Measurements from ENCODE around the gene ZNF180. TPM values are rescaled to one million over a fixed set of nuclear protein-coding genes. Genes with fewer than 3 reads are reported as not detected.

ZNF180 gene
- total and polyA plus RNA-seq, 2 donors (not counting 3 experiments of a cell fraction or from before 2014, with no cell fraction given): 2.1 to 8.6 TPM

DNA sequence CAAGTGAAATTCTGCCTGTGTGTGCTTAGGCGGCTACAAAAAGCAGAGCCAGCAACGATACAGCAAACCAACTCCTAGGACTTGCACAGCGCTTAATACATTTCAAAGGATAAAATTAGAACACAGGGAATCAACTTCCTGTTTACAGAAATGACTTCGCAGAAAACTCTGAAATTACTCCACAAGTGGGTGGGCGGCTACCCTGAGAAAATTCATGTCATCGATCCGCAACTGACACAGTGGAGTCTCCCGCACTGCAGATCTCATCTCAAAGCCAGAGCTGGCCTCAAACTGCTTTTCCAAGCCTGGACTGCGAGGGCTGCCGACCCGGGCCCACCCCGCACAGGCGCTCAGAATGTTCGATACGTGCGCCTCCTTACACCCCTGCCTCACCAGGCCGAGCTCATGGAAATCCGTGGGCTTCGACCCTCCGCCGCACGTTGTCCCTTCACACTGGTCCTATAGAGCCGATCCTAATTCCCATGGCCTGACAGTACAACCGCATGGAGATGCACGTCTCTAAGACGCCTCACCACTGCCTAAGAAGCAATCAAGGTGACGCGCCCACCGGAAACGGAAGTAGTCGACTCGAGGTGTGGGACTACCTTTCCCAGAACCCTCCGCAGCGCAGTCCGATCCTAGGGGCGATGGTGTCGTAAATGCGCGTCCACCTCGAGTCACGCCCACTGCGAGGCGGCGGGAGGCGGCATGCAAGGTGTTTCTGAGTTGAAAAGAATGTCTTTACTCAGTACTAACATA lies 52.2 kb downstream of the ZNF180 start, which contains the start of gene ZNF229:
TSS of gene ZNF229 (minus strand) at position 557 of the 759 bp plus-strand sequence. CDS start 5,625 bp downstream, outside the sequence.
- Histone ChIP-seq H3K4me1 (ENCODE audit: control insufficient read depth, extremely low read depth, insufficient read depth, low read length) (peaks cover 6% of the 10 kb centered on the region), H3K4me3 (replicated peaks in 1 of 3; ENCODE audit: insufficient read depth in 1 of 3, low read depth in 1 of 3, low read length in 3 of 3) (peak within 1 kb of the TSS; percentile 18 to 56 (median 49)), H3K9ac (replicated peaks; ENCODE audit: extremely low read depth, insufficient read depth, low read length) (peak within 1 kb of the TSS; percentile 41), H3K27ac (ENCODE audit: insufficient read depth, low read depth, low read length) (no peak within 1 kb of the TSS), H3K4me2 (ENCODE audit: insufficient read depth, low read length) (peak within 1 kb of the TSS; percentile 73), H3K9me3 (replicated peaks; ENCODE audit: control insufficient read depth, insufficient read depth, low read length) (no peaks in the 10 kb centered on the region), H4K20me1 (replicated peaks; ENCODE audit: control insufficient read depth, extremely low read depth, insufficient read depth, low read length) (no peaks in the 10 kb centered on the region), H3K27me3 (ENCODE audit: control insufficient read depth in 2 of 2, insufficient read depth in 2 of 2, low read length in 2 of 2) (no peaks in the 10 kb centered on the region), H3K79me2 (ENCODE audit: control insufficient read depth, insufficient read depth, low read length) (no peaks in the 10 kb centered on the region), H3K9me1 (replicated peaks; ENCODE audit: control insufficient read depth, extremely low read depth, insufficient read depth, low read length) (no peaks in the 10 kb centered on the region), H3K36me3 (ENCODE audit: control insufficient read depth in 2 of 2, extremely low read depth in 1 of 2, insufficient read depth in 2 of 2, low read length in 2 of 2) (peaks cover 0 to 2% of the 10 kb centered on the region in 2 experiments), H2AFZ (ENCODE audit: low read depth, low read length) (peak within 1 kb of the TSS; percentile 90)
- dilution Hi-C loops (cut with MboI; ENCODE audit: extremely low pct_ligation_motif_present, low sequenced_read_pairs) (no loop called here), intact Hi-C loops (cut with micrococcal nuclease) (loop anchor here (1.0 kb wide), 3 partner anchors 52 to 241 kb away; partner anchors contain the start of genes ZNF112 and ZNF180)
- ChIA-PET POLR2A (no interaction called here), CTCF (no interaction called here)
- DNase-seq (ENCODE audit: low read depth, low spot score): peak; percentile 90
- peak; percentile 93 for FAIRE-seq
- peak; percentile 34 for TF ChIP-seq MYC (IDR thresholded peaks at IDR 0.05; ENCODE audit: low read depth, low read length)
- peak; percentile 9 for TF ChIP-seq FOS (IDR thresholded peaks at IDR 0.05; ENCODE audit: borderline replicate concordance, insufficient read depth, low read length)
- TF ChIP-seq MAX (IDR thresholded peaks at IDR 0.05; ENCODE audit: insufficient read depth, insufficient read length): no peak
- peak; percentile 21 for TF ChIP-seq POLR2AphosphoS5 (IDR thresholded peaks at IDR 0.05; ENCODE audit: insufficient read depth, low read depth, low read length)
- TSS peak; percentile 38 for BruUV-seq (replicated peaks)

DNA sequence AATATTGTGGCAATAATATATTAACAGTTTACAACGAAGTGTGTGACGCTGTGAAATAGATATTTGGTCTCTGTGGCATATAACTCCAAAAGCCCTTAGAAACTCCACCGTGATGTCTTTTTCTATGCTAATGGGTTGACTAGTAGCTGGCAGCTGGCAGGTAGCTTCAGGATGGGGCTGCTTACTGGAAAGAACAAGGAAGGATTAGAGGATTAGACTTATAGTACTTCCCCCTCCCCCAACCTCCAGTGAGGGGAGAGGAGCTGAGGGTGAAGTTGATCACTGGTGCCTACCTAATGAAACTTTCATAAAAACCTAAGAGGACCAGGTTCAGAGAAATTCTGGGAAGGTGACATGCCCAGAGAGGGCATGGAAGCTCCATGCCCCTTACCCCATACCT lies 61.9 kb downstream of the ZNF180 start:
- intact Hi-C loops (cut with micrococcal nuclease) (no loop called here), dilution Hi-C loops (cut with MboI; ENCODE audit: extremely low pct_ligation_motif_present, low sequenced_read_pairs) (no loop called here)
- Histone ChIP-seq H3K9me3 (replicated peaks; ENCODE audit: control insufficient read depth, insufficient read depth, low read length) (no peaks in the 10 kb centered on the region), H3K27ac (ENCODE audit: insufficient read depth, low read depth, low read length) (no peak overlapping the region), H2AFZ (ENCODE audit: low read depth, low read length) (no peak overlapping the region), H3K79me2 (ENCODE audit: control insufficient read depth, insufficient read depth, low read length) (no peaks in the 10 kb centered on the region), H4K20me1 (replicated peaks; ENCODE audit: control insufficient read depth, extremely low read depth, insufficient read depth, low read length) (no peaks in the 10 kb centered on the region), H3K36me3 (ENCODE audit: control insufficient read depth in 2 of 2, extremely low read depth in 1 of 2, insufficient read depth in 2 of 2, low read length in 2 of 2) (peaks cover 0 to 2% of the 10 kb centered on the region in 2 experiments), H3K9me1 (replicated peaks; ENCODE audit: control insufficient read depth, extremely low read depth, insufficient read depth, low read length) (no peaks in the 10 kb centered on the region), H3K4me2 (ENCODE audit: insufficient read depth, low read length) (no peak overlapping the region), H3K4me1 (ENCODE audit: control insufficient read depth, extremely low read depth, insufficient read depth, low read length) (no peaks in the 10 kb centered on the region), H3K4me3 (replicated peaks in 1 of 3; ENCODE audit: insufficient read depth in 1 of 3, low read depth in 1 of 3, low read length in 3 of 3) (no peak overlapping the region), H3K27me3 (ENCODE audit: control insufficient read depth in 2 of 2, insufficient read depth in 2 of 2, low read length in 2 of 2) (no peaks in the 10 kb centered on the region), H3K9ac (replicated peaks; ENCODE audit: extremely low read depth, insufficient read depth, low read length) (no peak overlapping the region)
- CTCF ChIA-PET: no interaction called here
- no peak for FAIRE-seq
- BruUV-seq (replicated peaks): no TSS peak
- DNase-seq (ENCODE audit: low read depth, low spot score): no peak
- TF ChIP-seq POLR2AphosphoS5 (IDR thresholded peaks at IDR 0.05; ENCODE audit: insufficient read depth, low read depth, low read length) (no peak), MAX (IDR thresholded peaks at IDR 0.05; ENCODE audit: insufficient read depth, insufficient read length) (no peak), JUN (IDR thresholded peaks at IDR 0.05; ENCODE audit: borderline replicate concordance, insufficient read depth, insufficient read length, low read depth) (no peak), CTCF (IDR thresholded peaks at IDR 0.05; ENCODE audit: extremely low read depth in 1 of 2, insufficient read depth in 1 of 2, low read depth in 1 of 2, low read length in 2 of 2) (no peak), POLR2A (IDR thresholded peaks at IDR 0.05; ENCODE audit: low read depth, low read length) (no peak), GATA2 (IDR thresholded peaks at IDR 0.05; ENCODE audit: insufficient read depth, insufficient read length, low read depth, low read length) (no peak), FOS (IDR thresholded peaks at IDR 0.05; ENCODE audit: borderline replicate concordance, insufficient read depth, low read length) (no peak), EZH2 (IDR thresholded peaks at IDR 0.05; ENCODE audit: borderline replicate concordance, low read depth, low read length, severe bottlenecking) (no peak), MYC (IDR thresholded peaks at IDR 0.05; ENCODE audit: low read depth, low read length) (no peak)
- POLR2A ChIA-PET: no interaction called here

Data from endothelial cell of umbilical vein (primary cell).